Activated B cell treated with CpG ODN at 0.5 μM for 24 hours (primary cell): ENCODE measurements around the gene SAP30. TPM values are rescaled to one million over a fixed set of nuclear protein-coding genes. Genes with fewer than 3 reads are reported as not detected.

Source experiments
- ATAC-seq: fragments of 200-7000 bp; cut with Tn5 transposase; one replicate; pipeline ENCODE4 v1.10.0; 2021; ENCODE audit warnings: low read depth, mild to moderate bottlenecking, moderate library complexity
- CTCF ChIA-PET: fragments of 350-600 bp; sonication (Branson Sonifier 250); formaldehyde crosslinking; loops from one replicate; lab custom pipeline; 2021; ENCODE audit warnings: antibody characterized with exemption; lab: Charles Lee
- POLR2A ChIA-PET: fragments of 350-600 bp; sonication (Branson Sonifier 250); formaldehyde crosslinking; loops from one replicate; lab custom pipeline; 2021; ENCODE audit warnings: antibody characterized with exemption; lab: Charles Lee
- DNase-seq: peaks from one replicate; pipeline ENCODE4 v3.0.0; 2022
- H3K27ac Mint-ChIP-seq: one replicate; pipeline ENCODE4 v1.8.0; 2020; ENCODE audit warnings: mixed read lengths
- H3K27me3 Mint-ChIP-seq: one replicate; pipeline ENCODE4 v1.8.0; 2021; ENCODE audit warnings: mixed read lengths
- H3K36me3 Mint-ChIP-seq: one replicate; pipeline ENCODE4 v1.8.0; 2021; ENCODE audit warnings: low read depth, mixed read lengths
- H3K4me1 Mint-ChIP-seq: one replicate; pipeline ENCODE4 v1.8.0; 2021; ENCODE audit warnings: mixed read lengths
- H3K4me3 Mint-ChIP-seq: one replicate; pipeline ENCODE4 v1.8.0; 2020; ENCODE audit warnings: mild to moderate bottlenecking, mixed read lengths
- H3K9me3 Mint-ChIP-seq: one replicate; pipeline ENCODE4 v1.8.0; 2020; ENCODE audit warnings: mixed read lengths
- intact Hi-C: fragments of 100-400 bp; cut with micrococcal nuclease; formaldehyde crosslinking; loops from one replicate; pipeline ENCODE4 v1.15.1; 2024
- total RNA-seq: library from RNA; stranded (reverse); gene quantifications from 2 replicates; pipeline ENCODE4 v1.2.3, GENCODE V29; 2022
- TF ChIP-seq, protein P1 (sequence below): fragments of 200-600 bp; IDR thresholded peaks from one replicate; pipeline ENCODE4 v1.8.0; 2022; ENCODE audit warnings: antibody characterized with exemption, mild to moderate bottlenecking

Gene SAP30
- total RNA-seq, 1 donor from 2014 or later: 2.1 TPM

DNA sequence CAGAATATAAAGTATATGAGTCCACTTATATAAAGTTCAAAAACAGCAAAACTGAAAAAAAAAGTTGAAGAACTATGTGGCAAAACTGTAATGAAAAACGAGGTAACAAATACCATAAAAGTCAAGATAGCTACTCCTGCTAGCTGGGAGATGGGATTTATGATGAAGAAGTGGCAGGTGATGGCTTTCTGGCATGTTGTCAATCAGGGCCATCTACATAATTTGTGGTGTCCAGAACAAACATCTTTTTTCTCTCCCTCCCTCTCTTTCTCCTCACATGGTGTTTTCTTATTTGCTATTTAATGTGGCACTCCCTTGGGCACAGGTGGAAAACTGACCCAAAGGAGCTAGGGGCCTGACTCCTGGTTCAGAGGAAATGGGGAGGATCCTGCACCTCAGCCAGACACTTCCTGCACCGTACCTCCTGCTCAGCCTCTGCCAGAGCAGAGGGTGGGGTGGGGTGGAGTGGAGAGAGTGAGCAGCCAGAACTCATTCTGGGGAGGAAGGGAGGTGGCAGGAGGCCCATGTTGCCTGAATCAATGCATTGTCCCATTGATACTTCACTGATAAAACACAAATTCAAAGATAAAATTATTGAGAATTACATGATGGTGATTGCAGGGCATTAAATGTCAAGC, 5.3 kb upstream of the SAP30 start:
- DNase-seq: no peak

DNA sequence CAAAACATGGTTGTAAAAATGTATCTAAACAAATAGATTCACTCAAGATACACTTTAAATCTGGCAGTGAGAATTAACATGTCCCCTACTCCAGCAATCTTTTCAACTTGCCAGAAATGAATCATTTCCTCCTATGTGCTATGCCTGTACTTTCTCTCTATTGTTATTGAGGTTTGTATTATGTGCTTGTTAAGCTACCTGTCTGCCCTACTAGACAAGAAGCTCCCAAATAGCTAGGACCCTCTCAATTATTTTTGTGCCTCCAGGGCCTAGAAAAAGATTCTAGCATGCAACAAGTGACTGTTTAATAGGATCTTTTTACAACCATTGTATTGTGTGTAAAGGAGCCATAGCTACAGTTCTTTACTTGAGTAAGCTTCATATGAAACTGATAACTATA, 3.5 kb upstream of the SAP30 start:
- peaks cover 11% of the 10 kb centered on the region for H3K4me1 Mint-ChIP-seq
- peaks cover 14% of the 10 kb centered on the region for H3K36me3 Mint-ChIP-seq
- no peak overlapping the region for H3K27ac Mint-ChIP-seq
- H3K27me3 Mint-ChIP-seq: no peaks in the 10 kb centered on the region
- ChIA-PET CTCF (no interaction called here), POLR2A (interaction anchor here (1.3 kb wide), 1 partner anchor 34 kb away, joined by 11 read pairs; the partner anchor contains the start of gene HMGB2)
- ATAC-seq (no peak), DNase-seq (no peak)
- H3K9me3 Mint-ChIP-seq: no peaks in the 10 kb centered on the region
- H3K4me3 Mint-ChIP-seq: no peak overlapping the region
- TF ChIP-seq, protein P1, sequence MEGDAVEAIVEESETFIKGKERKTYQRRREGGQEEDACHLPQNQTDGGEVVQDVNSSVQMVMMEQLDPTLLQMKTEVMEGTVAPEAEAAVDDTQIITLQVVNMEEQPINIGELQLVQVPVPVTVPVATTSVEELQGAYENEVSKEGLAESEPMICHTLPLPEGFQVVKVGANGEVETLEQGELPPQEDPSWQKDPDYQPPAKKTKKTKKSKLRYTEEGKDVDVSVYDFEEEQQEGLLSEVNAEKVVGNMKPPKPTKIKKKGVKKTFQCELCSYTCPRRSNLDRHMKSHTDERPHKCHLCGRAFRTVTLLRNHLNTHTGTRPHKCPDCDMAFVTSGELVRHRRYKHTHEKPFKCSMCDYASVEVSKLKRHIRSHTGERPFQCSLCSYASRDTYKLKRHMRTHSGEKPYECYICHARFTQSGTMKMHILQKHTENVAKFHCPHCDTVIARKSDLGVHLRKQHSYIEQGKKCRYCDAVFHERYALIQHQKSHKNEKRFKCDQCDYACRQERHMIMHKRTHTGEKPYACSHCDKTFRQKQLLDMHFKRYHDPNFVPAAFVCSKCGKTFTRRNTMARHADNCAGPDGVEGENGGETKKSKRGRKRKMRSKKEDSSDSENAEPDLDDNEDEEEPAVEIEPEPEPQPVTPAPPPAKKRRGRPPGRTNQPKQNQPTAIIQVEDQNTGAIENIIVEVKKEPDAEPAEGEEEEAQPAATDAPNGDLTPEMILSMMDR: no peak
- intact Hi-C loops: no loop called here

More for the DNA sequence above, 5.3 kb upstream of the SAP30 start:
- TF ChIP-seq, protein P1: no peak
- Mint-ChIP-seq H3K36me3 (peaks cover 7% of the 10 kb centered on the region), H3K4me1 (peaks cover 4% of the 10 kb centered on the region), H3K4me3 (no peak overlapping the region), H3K27me3 (no peaks in the 10 kb centered on the region), H3K9me3 (no peaks in the 10 kb centered on the region), H3K27ac (no peak overlapping the region)
- intact Hi-C loops: no loop called here
- no peak for ATAC-seq
- CTCF ChIA-PET: no interaction called here
- POLR2A ChIA-PET: no interaction called here

DNA sequence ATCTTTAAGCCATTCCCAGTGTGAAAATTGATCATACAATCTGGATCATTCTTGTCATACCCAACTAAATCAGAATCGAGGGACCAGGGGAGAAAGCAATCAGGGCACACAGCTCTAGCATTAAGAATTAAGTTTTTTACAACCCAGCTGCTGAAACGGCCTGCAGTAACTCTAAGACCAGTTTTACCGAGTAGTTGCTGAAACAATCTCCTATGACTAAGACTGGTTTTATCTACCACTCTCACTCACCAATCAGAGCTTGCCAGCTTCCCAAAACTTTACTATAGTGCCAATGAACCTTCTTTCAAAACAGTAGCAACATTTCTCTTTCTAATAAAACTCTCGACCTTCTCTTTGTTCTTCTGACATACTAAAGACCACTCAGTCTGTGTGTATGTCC, 2.8 kb upstream of the SAP30 start:
- H3K36me3 Mint-ChIP-seq: peaks cover 14% of the 10 kb centered on the region
- CTCF ChIA-PET: no interaction called here
- DNase-seq (no peak), ATAC-seq (no peak)
- intact Hi-C loops: no loop called here
- no peak overlapping the region for H3K4me3 Mint-ChIP-seq
- no peaks in the 10 kb centered on the region for H3K9me3 Mint-ChIP-seq
- H3K27ac Mint-ChIP-seq: no peak overlapping the region
- TF ChIP-seq, protein P1: no peak
- H3K4me1 Mint-ChIP-seq: peaks cover 11% of the 10 kb centered on the region
- POLR2A ChIA-PET: interaction anchor here (1.3 kb wide), 1 partner anchor 35 kb away, joined by 11 read pairs; the partner anchor contains the start of gene HMGB2
- no peaks in the 10 kb centered on the region for H3K27me3 Mint-ChIP-seq

DNA sequence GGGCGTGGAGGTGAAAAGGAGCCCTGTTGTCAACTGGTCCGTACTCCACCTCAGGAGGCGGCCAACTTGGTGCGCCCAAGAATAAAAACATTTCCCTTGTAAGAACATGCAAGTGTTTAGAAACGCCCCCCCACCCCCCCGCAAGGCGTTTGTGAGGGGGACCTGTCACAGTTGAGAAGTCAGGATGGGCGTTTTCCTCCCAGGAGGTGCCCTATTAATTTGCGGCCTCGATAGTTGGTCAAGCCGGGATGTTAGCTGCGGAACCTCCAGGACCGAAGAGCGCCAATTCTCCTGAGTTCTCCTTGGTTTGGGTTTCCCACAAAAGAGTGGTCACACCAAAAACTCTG, 651 bp upstream of the SAP30 start:
- TF ChIP-seq, protein P1: no peak
- intact Hi-C loops: loop anchor here (1.0 to 5.0 kb wide), 5 partner anchors 36 to 913 kb away; partner anchors contain the start of genes CEP44, FBXO8 and HMGB2

More for the DNA sequence above, 651 bp upstream of the SAP30 start:
- peak overlapping the region; percentile 96 for H3K27ac Mint-ChIP-seq
- no peaks in the 10 kb centered on the region for H3K27me3 Mint-ChIP-seq
- DNase-seq (no peak), ATAC-seq (peak; percentile 19)
- peak overlapping the region; percentile 100 for H3K4me3 Mint-ChIP-seq
- peaks cover 16% of the 10 kb centered on the region for H3K4me1 Mint-ChIP-seq
- peaks cover 14% of the 10 kb centered on the region for H3K36me3 Mint-ChIP-seq
- no peaks in the 10 kb centered on the region for H3K9me3 Mint-ChIP-seq
- CTCF ChIA-PET: interaction anchor here (0.6 to 0.9 kb wide), 2 partner anchors 48 to 54 kb away, joined by 3 to 4 read pairs; no protein-coding TSS in a partner anchor
- POLR2A ChIA-PET: interaction anchor here (0.6 to 4.9 kb wide), 8 partner anchors 23 to 1153 kb away, joined by 3 to 270 read pairs (median 8); partner anchors contain the start of genes CEP44, FBXO8, GALNT7 and HMGB2
